GM18867 (cell line): ENCODE results near the gene GALNT9.
"Not testable (repeated sequence)": the region's sequence is repeated elsewhere in the genome, so short reads cannot be mapped to it uniquely, and the experiment has no call there.

Experiments
- ATAC-seq: cut with Tn5 transposase; IDR thresholded peaks from one replicate; pipeline ENCODE4 v1.9.1; 2021; ENCODE audit warnings: mild to moderate bottlenecking, moderate library complexity; ENCODE audit not compliant: unreplicated experiment

Gene GALNT9

GRCh38 chr12:132295561-132295960, 33.8 kb downstream of the GALNT9 start:
- not testable (repeated sequence) for ATAC-seq

- no peak for ATAC-seq
These were observed 34.3 kb downstream of the GALNT9 start for GRCh38 chr12:132295101-132295526.

GRCh38 chr12:132294121-132295034, 35.0 kb downstream of the GALNT9 start:
- ATAC-seq = no peak

DNA sequence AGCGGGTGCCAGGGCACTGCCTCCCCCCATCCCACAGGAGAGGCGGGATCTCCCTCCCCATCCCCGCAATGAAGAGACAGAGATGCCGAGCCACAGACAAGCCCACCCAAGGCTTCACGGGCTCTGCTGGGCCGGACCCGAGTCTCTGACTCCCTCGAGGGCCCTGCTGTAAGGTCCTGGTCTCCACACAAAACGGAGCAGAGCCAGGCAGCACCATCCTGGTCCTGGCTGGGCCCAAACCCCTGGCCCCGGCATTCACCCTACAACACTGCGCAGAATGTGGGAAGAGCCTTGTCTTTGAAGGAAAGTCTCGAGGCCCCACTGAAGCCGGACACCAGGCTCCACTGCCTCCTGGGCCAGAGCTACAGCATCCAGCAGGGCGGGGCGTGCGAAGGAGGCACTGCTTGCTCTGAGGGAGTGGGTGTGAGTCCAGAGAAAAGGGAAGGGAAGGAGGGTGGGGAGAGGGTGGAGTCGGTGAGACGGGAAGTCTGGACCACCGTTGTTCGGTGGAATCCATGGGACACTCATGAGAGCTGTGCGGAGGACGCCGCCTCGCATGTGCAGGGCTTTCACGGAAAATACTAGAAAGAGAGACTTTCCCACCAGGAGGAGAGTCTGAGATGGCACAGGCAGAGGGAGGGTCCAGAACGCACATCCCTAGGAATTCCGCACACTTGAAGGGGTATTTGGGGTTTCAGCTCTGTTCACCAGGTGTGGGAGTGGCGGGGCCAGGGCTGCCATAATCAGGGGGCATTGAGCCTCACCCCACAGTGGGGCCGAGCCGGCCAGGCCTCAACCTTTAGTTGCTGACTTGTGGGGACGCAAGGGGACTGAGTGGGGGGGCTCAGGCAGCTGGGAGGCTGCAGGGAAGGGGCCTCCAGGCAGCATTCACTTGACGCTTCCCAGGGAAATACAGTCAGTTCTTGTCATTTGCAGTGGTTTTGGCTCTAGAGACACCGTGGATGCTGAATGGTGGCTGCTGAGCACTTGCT, 36.8 kb downstream of the GALNT9 start:
- no peak for ATAC-seq

GRCh38 chr12:132291402-132292175, 37.8 kb downstream of the GALNT9 start:
- no peak for ATAC-seq

DNA sequence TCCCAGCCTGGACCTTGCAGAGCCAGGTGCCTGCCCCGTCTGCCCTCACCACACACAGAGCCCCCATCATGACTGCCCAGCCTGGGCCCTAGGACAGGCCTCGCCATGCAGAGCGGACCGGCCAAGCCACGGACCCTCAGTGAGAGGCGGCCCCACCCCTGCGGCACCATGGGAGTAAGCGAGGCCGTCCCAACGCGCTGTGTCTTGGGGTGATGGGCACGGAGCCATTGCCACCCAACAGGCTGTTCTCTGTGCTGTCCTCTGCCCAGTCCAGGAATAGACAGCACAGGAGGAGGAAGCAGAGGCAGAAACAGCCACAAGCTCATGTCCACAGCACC, 39.2 kb downstream of the GALNT9 start:
- ATAC-seq = no peak

GRCh38 chr12:132289356-132290202, 39.8 kb downstream of the GALNT9 start:
- no peak for ATAC-seq

DNA sequence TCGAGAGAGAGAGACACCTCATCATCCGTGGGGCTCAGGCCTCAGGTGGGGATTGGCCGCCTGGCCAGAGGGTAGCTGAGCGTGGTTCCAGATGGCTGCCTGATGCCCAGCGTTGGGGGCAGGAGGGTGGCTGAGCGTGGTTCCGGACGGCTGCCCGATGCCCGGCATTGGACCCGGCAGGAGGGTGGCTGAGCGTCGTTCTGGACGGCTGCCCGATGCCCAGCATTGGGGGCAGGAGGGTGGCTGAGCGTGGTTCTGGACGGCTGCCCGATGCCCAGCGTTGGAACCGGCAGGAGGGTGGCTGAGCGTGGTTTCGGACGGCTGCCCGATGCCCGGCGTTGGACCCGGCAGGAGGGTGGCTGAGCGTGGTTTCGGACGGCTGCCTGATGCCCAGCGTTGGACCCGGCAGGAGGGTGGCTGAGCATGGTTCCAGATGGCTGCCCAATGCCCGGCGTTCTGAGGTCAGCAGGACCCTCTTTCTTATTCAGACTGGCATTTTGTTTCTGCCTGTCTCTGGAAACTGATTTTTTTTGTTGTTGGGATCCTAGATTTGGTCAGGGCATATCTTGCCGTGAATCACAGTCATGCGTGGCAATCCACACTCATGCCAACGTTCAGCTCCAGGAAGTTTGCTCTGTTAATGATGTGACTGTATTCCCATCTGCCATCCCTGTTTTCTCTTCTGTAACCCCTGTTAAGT, 40.7 kb downstream of the GALNT9 start:
- ATAC-seq = no peak

GRCh38 chr12:132287391-132288238, 41.8 kb downstream of the GALNT9 start:
- ATAC-seq = no peak

DNA sequence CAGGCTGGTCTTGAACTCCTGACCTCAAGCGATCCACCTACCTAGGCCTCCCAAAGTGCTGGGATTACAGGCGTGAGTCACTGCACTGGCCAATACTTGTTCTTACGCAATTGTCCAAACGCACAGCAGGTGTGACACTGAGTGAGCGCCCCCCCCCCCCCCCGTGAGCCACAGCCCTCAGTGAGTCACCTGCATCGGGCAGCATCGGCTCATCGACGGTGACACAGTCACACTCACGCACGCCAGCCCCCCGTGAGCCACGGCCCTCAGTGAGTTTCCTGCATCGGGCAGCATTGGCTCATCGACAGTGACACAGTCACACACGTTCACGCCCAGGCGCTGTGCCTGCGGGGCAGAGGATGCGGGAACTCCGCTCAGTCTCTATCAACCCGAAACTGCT, 42.5 kb downstream of the GALNT9 start:
- no peak for ATAC-seq

- no peak for ATAC-seq
These were observed 43.3 kb downstream of the GALNT9 start for GRCh38 chr12:132285991-132286681.

- no peak for ATAC-seq
These were observed 44.3 kb downstream of the GALNT9 start for GRCh38 chr12:132284827-132285741.

- no peak for ATAC-seq
These were observed 45.1 kb downstream of the GALNT9 start for GRCh38 chr12:132284071-132284826.

DNA sequence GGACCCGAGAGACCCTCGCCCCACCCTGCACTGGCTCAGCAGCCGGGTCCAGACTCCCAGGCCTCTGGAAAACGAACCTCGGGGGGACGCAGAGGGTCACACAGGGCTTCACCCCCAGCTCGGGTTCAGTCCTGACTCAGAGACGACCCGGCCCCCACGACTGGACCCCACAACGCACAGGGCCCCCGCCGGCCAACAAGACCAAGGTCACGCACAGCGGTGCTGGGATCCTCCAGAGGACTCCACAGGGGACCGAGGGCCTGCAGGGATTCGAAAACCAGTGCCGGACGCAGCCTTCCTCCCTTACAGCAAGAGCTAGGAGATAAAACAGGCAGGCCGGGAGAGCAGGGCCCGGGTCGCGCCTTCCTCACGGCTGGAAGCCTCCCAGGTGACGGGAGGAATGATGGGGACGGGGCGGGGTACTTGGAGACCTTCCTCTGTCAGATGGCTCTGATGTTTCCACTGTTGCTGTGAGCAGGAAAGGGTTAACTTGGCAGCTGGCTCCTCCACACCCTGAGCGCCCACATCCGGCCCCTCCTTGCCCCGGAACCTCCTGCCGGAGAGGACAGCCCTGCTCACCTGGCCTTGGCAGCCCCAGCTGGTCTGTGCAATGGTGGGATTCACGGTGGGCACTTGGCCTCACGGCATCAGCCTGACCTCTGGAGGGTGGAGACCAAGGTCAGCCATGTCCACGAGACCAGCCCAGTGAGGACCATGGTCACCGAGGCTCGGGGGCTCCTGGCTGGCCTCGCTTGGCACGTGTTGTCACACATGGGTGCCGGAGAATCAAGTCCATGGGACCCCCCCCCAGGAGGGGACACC, 46.2 kb downstream of the GALNT9 start:
- ATAC-seq = no peak
